ENCODE data around the gene CFAP44. TPM values are rescaled to one million over a fixed set of nuclear protein-coding genes. Genes with fewer than 3 reads are reported as not detected.

The CFAP44 gene
- total RNA-seq, 1 experiment from 2014 or later = 0.74 TPM

GRCh38 chr3:113455446-113455845 lies 14.2 kb upstream of the CFAP44 start:
- no TSS peak for BruUV-seq (replicated peaks)
- H3K4me3 ChIP-seq (ENCODE audit: low read depth in 2 of 2, low read length in 2 of 2) = no peak overlapping the region
- TF ChIP-seq REST (IDR thresholded peaks at IDR 0.05; ENCODE audit: insufficient read depth in 1 of 2, low read depth in 2 of 2, low read length in 1 of 2) (no peak), POLR2AphosphoS5 (IDR thresholded peaks at IDR 0.05; ENCODE audit: low read depth, low read length) (no peak), SIN3A (IDR thresholded peaks at IDR 0.05; ENCODE audit: borderline replicate concordance, insufficient read depth, low read depth, low read length) (no peak), TCF7L2 (IDR thresholded peaks at IDR 0.05; ENCODE audit: low read depth, low read length) (no peak), CTCF (IDR thresholded peaks at IDR 0.05) (no peak)
- no peak overlapping the region for H3K27ac ChIP-seq (ENCODE audit: low read length)
- ATAC-seq (no peak), DNase-seq (ENCODE audit: low read depth, low spot score) (no peak)
- no peaks in the 10 kb centered on the region for H3K9me3 ChIP-seq (ENCODE audit: control insufficient read depth, insufficient read depth, low read depth, low read length)
- POLR2A ChIA-PET = no interaction called here
- no peaks in the 10 kb centered on the region for H3K27me3 ChIP-seq (ENCODE audit: control insufficient read depth, insufficient read depth, low read length)
- in situ Hi-C loops (cut with HindIII; ENCODE audit: low pct_unique_long_range_greater_than_20kb, low sequenced_read_pairs) (no loop called here), intact Hi-C loops (cut with micrococcal nuclease; ENCODE audit: unreplicated experiment) (no loop called here)
- CTCF ChIA-PET = interaction anchor here (0.6 kb wide), 1 partner anchor 80 kb away, joined by 7 read pairs; no protein-coding TSS in a partner anchor
- H3K36me3 ChIP-seq (ENCODE audit: control insufficient read depth, insufficient read depth, low read length) = no peaks in the 10 kb centered on the region
- no peaks in the 10 kb centered on the region for H3K4me1 ChIP-seq (ENCODE audit: control insufficient read depth, insufficient read depth, low read length)

- POLR2A ChIA-PET = no interaction called here
- Histone ChIP-seq H3K27ac (ENCODE audit: low read length) (no peak overlapping the region), H3K4me3 (ENCODE audit: low read depth in 2 of 2, low read length in 2 of 2) (no peak overlapping the region), H3K9me3 (ENCODE audit: control insufficient read depth, insufficient read depth, low read depth, low read length) (no peaks in the 10 kb centered on the region), H3K36me3 (ENCODE audit: control insufficient read depth, insufficient read depth, low read length) (no peaks in the 10 kb centered on the region), H3K27me3 (ENCODE audit: control insufficient read depth, insufficient read depth, low read length) (no peaks in the 10 kb centered on the region), H3K4me1 (ENCODE audit: control insufficient read depth, insufficient read depth, low read length) (no peaks in the 10 kb centered on the region)
- no peak for TF ChIP-seq POLR2AphosphoS5 (IDR thresholded peaks at IDR 0.05; ENCODE audit: low read depth, low read length)
- no peak for TF ChIP-seq SIN3A (IDR thresholded peaks at IDR 0.05; ENCODE audit: borderline replicate concordance, insufficient read depth, low read depth, low read length)
- TF ChIP-seq TCF7L2 (IDR thresholded peaks at IDR 0.05; ENCODE audit: low read depth, low read length) = no peak
- no peak for TF ChIP-seq REST (IDR thresholded peaks at IDR 0.05; ENCODE audit: insufficient read depth in 1 of 2, low read depth in 2 of 2, low read length in 1 of 2)
- TF ChIP-seq CTCF (IDR thresholded peaks at IDR 0.05) = no peak
- in situ Hi-C loops (cut with HindIII; ENCODE audit: low pct_unique_long_range_greater_than_20kb, low sequenced_read_pairs) (no loop called here), intact Hi-C loops (cut with micrococcal nuclease; ENCODE audit: unreplicated experiment) (no loop called here)
- no peak for ATAC-seq
- CTCF ChIA-PET = no interaction called here
- BruUV-seq (replicated peaks) = no TSS peak
- DNase-seq (ENCODE audit: low read depth, low spot score) = no peak
Observed at GRCh38 chr3:113454630-113455029, 13.3 kb upstream of the CFAP44 start.
